HEK293 (cell line): ENCODE data around the gene MTCL1.

Experiments used
- CTCF ChIA-PET: fragments of 350-600 bp; formaldehyde crosslinking; extraction: SDS; loops from one replicate; lab custom pipeline; 2021; ENCODE audit warnings: antibody characterized with exemption; lab: Yijun Ruan, JAX
- POLR2A ChIA-PET: fragments of 300-600 bp; formaldehyde crosslinking; extraction: SDS; loops from one replicate; lab custom pipeline; 2020; ENCODE audit warnings: antibody characterized with exemption, inconsistent platforms; lab: Yijun Ruan, JAX
- H3K27ac ChIP-seq: fragments of 200-500 bp; sonication (Bioruptor generic); 2 replicates; pipeline ENCODE4 v1.5.1; 2014; ENCODE audit warnings: low read depth, low read length, control low read depth, inconsistent platforms; ENCODE audit errors: extremely low read depth
- H3K36me3 ChIP-seq, 2 experiments: fragments of 200-500 bp in 1 of 2; sonication (Bioruptor generic) in 1 of 2; 1 replicate in 1 of 2; 2 replicates in 1 of 2; pipeline ENCODE4 v1.5.1; 2014 to 2017; ENCODE audit warnings: inconsistent platforms in 2 of 2, low read length in 2 of 2; ENCODE audit not compliant: control insufficient read depth in 2 of 2, insufficient read depth in 1 of 2
- H3K4me1 ChIP-seq: fragments of 200-500 bp; sonication (Bioruptor generic); 2 replicates; pipeline ENCODE4 v1.5.1; 2014; ENCODE audit warnings: mild to moderate bottlenecking, low read length, inconsistent platforms; ENCODE audit not compliant: control insufficient read depth, insufficient read depth
- H3K4me3 ChIP-seq: 2 replicates; pipeline ENCODE4 v1.5.1; 2011; ENCODE audit warnings: low read depth, mild to moderate bottlenecking, control low read depth, low read length, moderate library complexity
- H3K9me3 ChIP-seq: fragments of 200-500 bp; sonication (Bioruptor generic); 2 replicates; pipeline ENCODE4 v1.5.1; 2014; ENCODE audit warnings: low read depth, low read length, inconsistent platforms; ENCODE audit not compliant: control insufficient read depth, insufficient read depth
- BCL11B ChIP-seq: fragments of 450-650 bp; formaldehyde crosslinking; IDR thresholded peaks from 2 replicates; pipeline ENCODE4 v1.5.1; 2016; ENCODE audit warnings: low read depth, missing biosample characterization, missing genetic modification characterization
- GFI1B ChIP-seq: fragments of 450-650 bp; formaldehyde crosslinking; IDR thresholded peaks from 2 replicates; pipeline ENCODE4 v1.5.1; 2016; ENCODE audit warnings: missing biosample characterization, missing genetic modification characterization
- TRIM28 ChIP-seq: IDR thresholded peaks from 2 replicates; pipeline ENCODE4 v1.6.1; 2011; ENCODE audit warnings: low read length, control low read depth, borderline replicate concordance
- ZIC2 ChIP-seq: fragments of 450-650 bp; formaldehyde crosslinking; IDR thresholded peaks from 2 replicates; pipeline ENCODE4 v1.5.1; 2016; ENCODE audit warnings: missing biosample characterization, missing genetic modification characterization
- ZNF175 ChIP-seq: fragments of 450-650 bp; formaldehyde crosslinking; IDR thresholded peaks from 2 replicates; pipeline ENCODE4 v1.5.1; 2016; ENCODE audit warnings: missing biosample characterization, missing genetic modification characterization
- ZNF221 ChIP-seq: fragments of 450-650 bp; formaldehyde crosslinking; IDR thresholded peaks from 2 replicates; pipeline ENCODE4 v1.5.1; 2017; ENCODE audit warnings: missing biosample characterization, missing genetic modification characterization, borderline replicate concordance
- ZNF223 ChIP-seq: fragments of 450-650 bp; formaldehyde crosslinking; IDR thresholded peaks from 2 replicates; pipeline ENCODE4 v1.5.1; 2016; ENCODE audit warnings: missing biosample characterization, missing genetic modification characterization
- ZNF335 ChIP-seq: fragments of 450-650 bp; formaldehyde crosslinking; conservative IDR thresholded peaks from 2 replicates; pipeline ENCODE4 v1.5.1; 2016; ENCODE audit warnings: missing biosample characterization, missing genetic modification characterization
- ZNF394 ChIP-seq: fragments of 450-650 bp; formaldehyde crosslinking; IDR thresholded peaks from 2 replicates; pipeline ENCODE4 v1.5.1; 2016; ENCODE audit warnings: missing biosample characterization, missing genetic modification characterization, mild to moderate bottlenecking, moderate library complexity, borderline replicate concordance
- ZNF501 ChIP-seq: fragments of 450-650 bp; formaldehyde crosslinking; IDR thresholded peaks from 2 replicates; pipeline ENCODE4 v1.5.1; 2016; ENCODE audit warnings: missing biosample characterization, missing genetic modification characterization
- ZNF555 ChIP-seq: fragments of 450-650 bp; formaldehyde crosslinking; conservative IDR thresholded peaks from 2 replicates; pipeline ENCODE4 v1.5.1; 2017; ENCODE audit warnings: missing biosample characterization, mild to moderate bottlenecking, missing genetic modification characterization, inconsistent platforms
- ZNF560 ChIP-seq: fragments of 450-650 bp; formaldehyde crosslinking; IDR thresholded peaks from 2 replicates; pipeline ENCODE4 v1.5.1; 2017; ENCODE audit warnings: missing biosample characterization, missing genetic modification characterization, borderline replicate concordance
- ZNF623 ChIP-seq: fragments of 450-650 bp; formaldehyde crosslinking; IDR thresholded peaks from 2 replicates; pipeline ENCODE4 v1.5.1; 2016; ENCODE audit warnings: missing biosample characterization, missing genetic modification characterization
- ZNF629 ChIP-seq: fragments of 450-650 bp; formaldehyde crosslinking; IDR thresholded peaks from 2 replicates; pipeline ENCODE4 v1.5.1; 2017; ENCODE audit warnings: missing biosample characterization, missing genetic modification characterization
- ZNF791 ChIP-seq: fragments of 450-650 bp; formaldehyde crosslinking; IDR thresholded peaks from 2 replicates; pipeline ENCODE4 v1.5.1; 2016; ENCODE audit warnings: missing biosample characterization, missing genetic modification characterization
- ZNF843 ChIP-seq: fragments of 450-650 bp; formaldehyde crosslinking; IDR thresholded peaks from 2 replicates; pipeline ENCODE4 v1.5.1; 2016; ENCODE audit warnings: missing biosample characterization, missing genetic modification characterization
- ZSCAN16 ChIP-seq: fragments of 450-650 bp; formaldehyde crosslinking; IDR thresholded peaks from 2 replicates; pipeline ENCODE4 v1.5.1; 2016; ENCODE audit warnings: missing biosample characterization, missing genetic modification characterization
- ZSCAN4 ChIP-seq: fragments of 450-650 bp; formaldehyde crosslinking; IDR thresholded peaks from 2 replicates; pipeline ENCODE4 v1.5.1; 2017; ENCODE audit warnings: missing biosample characterization, missing genetic modification characterization
- TF ChIP-seq, protein P1 (sequence below): fragments of 450-650 bp; formaldehyde crosslinking; IDR thresholded peaks from 2 replicates; pipeline ENCODE4 v1.5.1; 2016; ENCODE audit warnings: missing biosample characterization, missing genetic modification characterization, low read depth
- TF ChIP-seq, protein P2 (sequence below): fragments of 450-650 bp; formaldehyde crosslinking; IDR thresholded peaks from 2 replicates; pipeline ENCODE4 v1.5.1; 2016; ENCODE audit warnings: missing biosample characterization, missing genetic modification characterization

MTCL1 gene

DNA sequence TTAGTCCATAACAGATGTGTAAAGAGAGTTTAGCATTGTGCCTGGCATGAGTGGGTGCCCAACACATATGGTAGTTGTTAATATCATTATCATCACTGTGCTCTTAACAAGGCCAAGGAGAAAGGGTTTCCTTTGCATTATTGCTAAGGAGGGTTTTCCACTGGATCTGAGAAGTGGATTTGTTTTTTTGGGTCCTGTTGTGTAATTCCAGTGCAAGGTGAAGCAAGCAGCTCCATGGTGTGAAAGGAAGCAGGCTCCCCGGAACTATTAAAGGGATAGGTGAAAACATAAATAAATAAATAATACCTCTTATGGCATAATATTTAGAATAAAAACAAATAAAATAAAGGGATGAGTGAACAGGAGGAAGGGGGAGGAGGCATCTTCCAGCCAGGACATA is 65.3 kb downstream of the MTCL1 start:
- ChIA-PET POLR2A (no interaction called here), CTCF (interaction anchor here (1.1 kb wide), 1 partner anchor 27 kb away, joined by 3 read pairs; no protein-coding TSS in a partner anchor)
- no peaks in the 10 kb centered on the region for H3K9me3 ChIP-seq
- H3K4me1 ChIP-seq = peaks cover 4% of the 10 kb centered on the region
- no peak overlapping the region for H3K4me3 ChIP-seq
- TF ChIP-seq ZNF221 = no peak
- TF ChIP-seq ZNF843 = no peak
- TF ChIP-seq ZNF555 (tag by site-specific recombination) = no peak
- TF ChIP-seq ZNF223 = no peak
- no peak for TF ChIP-seq TRIM28
- TF ChIP-seq ZNF175 (tag by site-specific recombination) = no peak
- no peak for TF ChIP-seq BCL11B (tag by site-specific recombination)
- TF ChIP-seq ZNF394 (tag by site-specific recombination) = no peak
- TF ChIP-seq ZNF501 = no peak
- H3K36me3 ChIP-seq = no peaks in the 10 kb centered on the region
- no peak overlapping the region for H3K27ac ChIP-seq

DNA sequence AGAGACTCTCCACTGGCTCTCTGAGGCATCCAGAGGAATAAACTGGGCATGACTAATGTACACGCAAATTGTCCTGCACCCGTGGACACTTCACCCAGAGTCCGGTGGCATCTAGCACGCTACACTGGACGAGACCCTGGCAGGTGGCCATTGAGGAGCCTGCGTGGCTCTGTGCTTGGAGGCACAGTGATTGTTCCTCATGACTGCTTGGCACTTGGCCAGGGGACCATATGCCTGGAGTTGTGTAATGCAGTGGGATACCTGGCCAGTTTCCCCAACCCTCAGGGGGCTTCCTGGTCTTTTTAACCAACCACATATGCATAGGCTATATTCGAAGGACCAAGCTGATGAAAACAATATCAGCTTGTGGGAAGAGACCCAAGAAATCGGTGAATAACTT is 66.6 kb downstream of the MTCL1 start:
- POLR2A ChIA-PET = no interaction called here
- Histone ChIP-seq H3K9me3 (no peaks in the 10 kb centered on the region), H3K36me3 (no peaks in the 10 kb centered on the region), H3K27ac (no peak overlapping the region), H3K4me1 (peaks cover 4% of the 10 kb centered on the region), H3K4me3 (no peak overlapping the region)
- no peak for TF ChIP-seq ZNF629 (tag by site-specific recombination)
- peak; percentile 47; the same call in 1 of the 2 replicates for TF ChIP-seq ZNF335
- 0 out of 2 replicates have a peak, but pooled peaks have one; percentile 9 for TF ChIP-seq ZIC2
- CTCF ChIA-PET = interaction anchor here (0.7 to 0.9 kb wide), 2 partner anchors 75 to 79 kb away, joined by 3 to 5 read pairs; no protein-coding TSS in a partner anchor

DNA sequence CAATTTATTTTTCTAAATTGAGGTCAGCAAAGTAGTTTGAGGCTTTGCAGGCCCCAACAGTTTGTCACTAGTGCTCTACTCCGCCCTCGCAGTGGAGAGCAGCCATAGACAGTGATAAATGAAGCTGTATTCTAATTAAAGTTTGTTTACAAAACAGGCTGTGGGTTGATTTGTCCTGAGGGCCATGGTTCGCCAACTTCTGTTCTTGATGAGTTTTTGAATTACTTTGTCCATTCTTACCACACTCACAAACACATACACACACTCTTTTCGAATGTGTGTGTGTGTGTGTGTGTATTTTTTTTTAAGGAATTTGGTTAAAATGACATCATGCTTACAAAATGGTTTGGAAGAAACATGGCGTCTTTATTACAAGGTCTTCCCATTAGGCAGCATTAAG is 68.6 kb downstream of the MTCL1 start:
- TF ChIP-seq, protein P1, sequence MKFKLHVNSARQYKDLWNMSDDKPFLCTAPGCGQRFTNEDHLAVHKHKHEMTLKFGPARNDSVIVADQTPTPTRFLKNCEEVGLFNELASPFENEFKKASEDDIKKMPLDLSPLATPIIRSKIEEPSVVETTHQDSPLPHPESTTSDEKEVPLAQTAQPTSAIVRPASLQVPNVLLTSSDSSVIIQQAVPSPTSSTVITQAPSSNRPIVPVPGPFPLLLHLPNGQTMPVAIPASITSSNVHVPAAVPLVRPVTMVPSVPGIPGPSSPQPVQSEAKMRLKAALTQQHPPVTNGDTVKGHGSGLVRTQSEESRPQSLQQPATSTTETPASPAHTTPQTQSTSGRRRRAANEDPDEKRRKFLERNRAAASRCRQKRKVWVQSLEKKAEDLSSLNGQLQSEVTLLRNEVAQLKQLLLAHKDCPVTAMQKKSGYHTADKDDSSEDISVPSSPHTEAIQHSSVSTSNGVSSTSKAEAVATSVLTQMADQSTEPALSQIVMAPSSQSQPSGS (tag by site-specific recombination) = peak; percentile 50
- peak; percentile 51 for TF ChIP-seq ZSCAN4 (tag by site-specific recombination)
- no peak for TF ChIP-seq ZSCAN16 (tag by site-specific recombination)
- H3K4me1 ChIP-seq = peaks cover 4% of the 10 kb centered on the region
- H3K4me3 ChIP-seq = no peak overlapping the region
- POLR2A ChIA-PET = no interaction called here
- no peaks in the 10 kb centered on the region for H3K9me3 ChIP-seq
- no peak overlapping the region for H3K27ac ChIP-seq
- no peaks in the 10 kb centered on the region for H3K36me3 ChIP-seq
- CTCF ChIA-PET = interaction anchor here (0.7 kb wide), 1 partner anchor 12 kb away, joined by 3 read pairs; no protein-coding TSS in a partner anchor

GRCh38 chr18:8776013-8776943 is 70.9 kb downstream of the MTCL1 start:
- ChIA-PET POLR2A (no interaction called here), CTCF (interaction anchor here (0.6 to 1.6 kb wide), 4 partner anchors 124 to 437 kb away, joined by 3 to 6 read pairs (median 4); no protein-coding TSS in a partner anchor)
- Histone ChIP-seq H3K36me3 (peaks cover 0 to 9% of the 10 kb centered on the region in 2 experiments; a peak in 1 of 3 replicates), H3K9me3 (no peaks in the 10 kb centered on the region), H3K27ac (no peak overlapping the region), H3K4me3 (no peak overlapping the region), H3K4me1 (peaks cover 4% of the 10 kb centered on the region)
- TF ChIP-seq ZNF555 (tag by site-specific recombination) (peak; percentile 74), ZNF791 (0 out of 2 replicates have a peak, but pooled peaks have one; percentile 29), ZNF623 (tag by site-specific recombination) (peak; percentile 70), ZNF560 (tag by site-specific recombination) (0 out of 2 replicates have a peak, but pooled peaks have one; percentile 48), GFI1B (peak; percentile 21; the same call in 1 of the 2 replicates)
- TF ChIP-seq, protein P2, sequence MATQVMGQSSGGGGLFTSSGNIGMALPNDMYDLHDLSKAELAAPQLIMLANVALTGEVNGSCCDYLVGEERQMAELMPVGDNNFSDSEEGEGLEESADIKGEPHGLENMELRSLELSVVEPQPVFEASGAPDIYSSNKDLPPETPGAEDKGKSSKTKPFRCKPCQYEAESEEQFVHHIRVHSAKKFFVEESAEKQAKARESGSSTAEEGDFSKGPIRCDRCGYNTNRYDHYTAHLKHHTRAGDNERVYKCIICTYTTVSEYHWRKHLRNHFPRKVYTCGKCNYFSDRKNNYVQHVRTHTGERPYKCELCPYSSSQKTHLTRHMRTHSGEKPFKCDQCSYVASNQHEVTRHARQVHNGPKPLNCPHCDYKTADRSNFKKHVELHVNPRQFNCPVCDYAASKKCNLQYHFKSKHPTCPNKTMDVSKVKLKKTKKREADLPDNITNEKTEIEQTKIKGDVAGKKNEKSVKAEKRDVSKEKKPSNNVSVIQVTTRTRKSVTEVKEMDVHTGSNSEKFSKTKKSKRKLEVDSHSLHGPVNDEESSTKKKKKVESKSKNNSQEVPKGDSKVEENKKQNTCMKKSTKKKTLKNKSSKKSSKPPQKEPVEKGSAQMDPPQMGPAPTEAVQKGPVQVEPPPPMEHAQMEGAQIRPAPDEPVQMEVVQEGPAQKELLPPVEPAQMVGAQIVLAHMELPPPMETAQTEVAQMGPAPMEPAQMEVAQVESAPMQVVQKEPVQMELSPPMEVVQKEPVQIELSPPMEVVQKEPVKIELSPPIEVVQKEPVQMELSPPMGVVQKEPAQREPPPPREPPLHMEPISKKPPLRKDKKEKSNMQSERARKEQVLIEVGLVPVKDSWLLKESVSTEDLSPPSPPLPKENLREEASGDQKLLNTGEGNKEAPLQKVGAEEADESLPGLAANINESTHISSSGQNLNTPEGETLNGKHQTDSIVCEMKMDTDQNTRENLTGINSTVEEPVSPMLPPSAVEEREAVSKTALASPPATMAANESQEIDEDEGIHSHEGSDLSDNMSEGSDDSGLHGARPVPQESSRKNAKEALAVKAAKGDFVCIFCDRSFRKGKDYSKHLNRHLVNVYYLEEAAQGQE (tag by site-specific recombination) = peak; percentile 35; the same call in 1 of the 2 replicates
